Raji (cell line): Measurements from ENCODE around the gene AKR1B1.

Experiments
- POLR2A ChIP-seq: IDR thresholded peaks from 2 replicates; pipeline ENCODE4 v1.6.1; 2011; ENCODE audit warnings: low read depth, low read length, control low read depth; ENCODE audit not compliant: insufficient read depth

Gene AKR1B1

GRCh38 chr7:134452419-134452838 is 6.5 kb downstream of the AKR1B1 start:
- TF ChIP-seq POLR2A, result no peak

GRCh38 chr7:134451656-134452055 is 7.2 kb downstream of the AKR1B1 start:
- TF ChIP-seq POLR2A, result no peak

- no peak for TF ChIP-seq POLR2A
Measured at GRCh38 chr7:134450294-134451000, 8.5 kb downstream of the AKR1B1 start.

- TF ChIP-seq POLR2A, result no peak
Measured at GRCh38 chr7:134449680-134450079, 9.2 kb downstream of the AKR1B1 start.

GRCh38 chr7:134448356-134449229 is 10.3 kb downstream of the AKR1B1 start:
- no peak for TF ChIP-seq POLR2A

GRCh38 chr7:134447383-134447782 is 11.5 kb downstream of the AKR1B1 start:
- TF ChIP-seq POLR2A, result no peak

- TF ChIP-seq POLR2A, result no peak
Measured at GRCh38 chr7:134446923-134447322, 12.0 kb downstream of the AKR1B1 start.

GRCh38 chr7:134446446-134446845 is 12.5 kb downstream of the AKR1B1 start:
- no peak for TF ChIP-seq POLR2A

GRCh38 chr7:134444961-134445315 is 14.0 kb downstream of the AKR1B1 start:
- TF ChIP-seq POLR2A, result no peak

- no peak for TF ChIP-seq POLR2A
Measured at GRCh38 chr7:134444198-134444960, 14.5 kb downstream of the AKR1B1 start.

- TF ChIP-seq POLR2A, result no peak
Measured at GRCh38 chr7:134443396-134444070, 15.4 kb downstream of the AKR1B1 start.

- TF ChIP-seq POLR2A, result no peak
Measured at GRCh38 chr7:134442441-134443220, 16.3 kb downstream of the AKR1B1 start.

GRCh38 chr7:134441264-134441663 is 17.6 kb downstream of the AKR1B1 start:
- TF ChIP-seq POLR2A, result no peak

GRCh38 chr7:134440476-134440875 is 18.4 kb downstream of the AKR1B1 start:
- TF ChIP-seq POLR2A, result no peak

- TF ChIP-seq POLR2A, result no peak
Measured at GRCh38 chr7:134440067-134440466, 18.8 kb downstream of the AKR1B1 start.

GRCh38 chr7:134438946-134439345 is 20.0 kb downstream of the AKR1B1 start:
- TF ChIP-seq POLR2A, result no peak
